Activated B cell treated with CpG ODN at 0.5 μM for 24 hours (primary cell): Measurements from ENCODE around the gene PADI1. TPM values are rescaled to one million over a fixed set of nuclear protein-coding genes. Genes with fewer than 3 reads are reported as not detected.

Experiments used
- ATAC-seq: fragments of 200-7000 bp; cut with Tn5 transposase; one replicate; pipeline ENCODE4 v1.10.0; 2021; ENCODE audit warnings: low read depth, mild to moderate bottlenecking, moderate library complexity
- CTCF ChIA-PET: fragments of 350-600 bp; sonication (Branson Sonifier 250); formaldehyde crosslinking; loops from one replicate; lab custom pipeline; 2021; ENCODE audit warnings: antibody characterized with exemption; lab: Charles Lee
- POLR2A ChIA-PET: fragments of 350-600 bp; sonication (Branson Sonifier 250); formaldehyde crosslinking; loops from one replicate; lab custom pipeline; 2021; ENCODE audit warnings: antibody characterized with exemption; lab: Charles Lee
- DNase-seq: peaks from one replicate; pipeline ENCODE4 v3.0.0; 2022
- H3K27ac Mint-ChIP-seq: one replicate; pipeline ENCODE4 v1.8.0; 2020; ENCODE audit warnings: mixed read lengths
- H3K27me3 Mint-ChIP-seq: one replicate; pipeline ENCODE4 v1.8.0; 2021; ENCODE audit warnings: mixed read lengths
- H3K36me3 Mint-ChIP-seq: one replicate; pipeline ENCODE4 v1.8.0; 2021; ENCODE audit warnings: low read depth, mixed read lengths
- H3K4me1 Mint-ChIP-seq: one replicate; pipeline ENCODE4 v1.8.0; 2021; ENCODE audit warnings: mixed read lengths
- H3K4me3 Mint-ChIP-seq: one replicate; pipeline ENCODE4 v1.8.0; 2020; ENCODE audit warnings: mild to moderate bottlenecking, mixed read lengths
- H3K9me3 Mint-ChIP-seq: one replicate; pipeline ENCODE4 v1.8.0; 2020; ENCODE audit warnings: mixed read lengths
- CTCF ChIP-seq: fragments of 200-600 bp; IDR thresholded peaks from one replicate; pipeline ENCODE4 v1.8.0; 2022; ENCODE audit warnings: antibody characterized with exemption, mild to moderate bottlenecking
- intact Hi-C: fragments of 100-400 bp; cut with micrococcal nuclease; formaldehyde crosslinking; loops from one replicate; pipeline ENCODE4 v1.15.1; 2024
- total RNA-seq: library from RNA; stranded (reverse); gene quantifications from 2 replicates; pipeline ENCODE4 v1.2.3, GENCODE V29; 2022

Gene PADI1
- total RNA-seq, 1 donor from 2014 or later = not detected

- TF ChIP-seq CTCF = no peak
- ATAC-seq = no peak
- POLR2A ChIA-PET = no interaction called here
- intact Hi-C loops = no loop called here
- H3K27ac Mint-ChIP-seq = no peak overlapping the region
- H3K4me1 Mint-ChIP-seq = peaks cover 8% of the 10 kb centered on the region
- CTCF ChIA-PET = no interaction called here
- no peak overlapping the region for H3K4me3 Mint-ChIP-seq
- H3K27me3 Mint-ChIP-seq = peaks cover 27% of the 10 kb centered on the region
- no peaks in the 10 kb centered on the region for H3K36me3 Mint-ChIP-seq
- no peaks in the 10 kb centered on the region for H3K9me3 Mint-ChIP-seq
- no peak for DNase-seq
Observed at GRCh38 chr1:17215545-17215890, 10.6 kb downstream of the PADI1 start.

- H3K4me3 Mint-ChIP-seq = no peak overlapping the region
- TF ChIP-seq CTCF = no peak
- intact Hi-C loops = no loop called here
- POLR2A ChIA-PET = no interaction called here
- H3K4me1 Mint-ChIP-seq = peaks cover 8% of the 10 kb centered on the region
- peak overlapping the region; percentile 50 for H3K27ac Mint-ChIP-seq
- H3K9me3 Mint-ChIP-seq = no peaks in the 10 kb centered on the region
- H3K36me3 Mint-ChIP-seq = no peaks in the 10 kb centered on the region
- CTCF ChIA-PET = no interaction called here
- H3K27me3 Mint-ChIP-seq = peaks cover 27% of the 10 kb centered on the region
- no peak for DNase-seq
- no peak for ATAC-seq
Observed at GRCh38 chr1:17216078-17216477, 11.2 kb downstream of the PADI1 start.

GRCh38 chr1:17217607-17218006 is 12.7 kb downstream of the PADI1 start:
- no peak for TF ChIP-seq CTCF

GRCh38 chr1:17218939-17219338 is 14.0 kb downstream of the PADI1 start:
- ATAC-seq (no peak), DNase-seq (no peak)
- ChIA-PET CTCF (no interaction called here), POLR2A (no interaction called here)
- Mint-ChIP-seq H3K27me3 (peaks cover 20% of the 10 kb centered on the region), H3K36me3 (no peaks in the 10 kb centered on the region), H3K27ac (no peak overlapping the region), H3K4me3 (no peak overlapping the region), H3K9me3 (no peaks in the 10 kb centered on the region), H3K4me1 (peaks cover 2% of the 10 kb centered on the region)
- intact Hi-C loops = no loop called here
- no peak for TF ChIP-seq CTCF

More at GRCh38 chr1:17217607-17218006, 12.7 kb downstream of the PADI1 start:
- Mint-ChIP-seq H3K36me3 (no peaks in the 10 kb centered on the region), H3K4me1 (peaks cover 6% of the 10 kb centered on the region), H3K27me3 (peaks cover 29% of the 10 kb centered on the region), H3K27ac (no peak overlapping the region), H3K9me3 (no peaks in the 10 kb centered on the region), H3K4me3 (no peak overlapping the region)
- ChIA-PET CTCF (no interaction called here), POLR2A (no interaction called here)
- intact Hi-C loops = no loop called here
- no peak for DNase-seq
- no peak for ATAC-seq

- H3K27ac Mint-ChIP-seq = no peak overlapping the region
- H3K27me3 Mint-ChIP-seq = peaks cover 14% of the 10 kb centered on the region
- POLR2A ChIA-PET = no interaction called here
Observed at GRCh38 chr1:17220287-17220686, 15.4 kb downstream of the PADI1 start.

More at GRCh38 chr1:17220287-17220686, 15.4 kb downstream of the PADI1 start:
- Mint-ChIP-seq H3K4me1 (peaks cover under 1% of the 10 kb centered on the region), H3K9me3 (no peaks in the 10 kb centered on the region), H3K4me3 (no peak overlapping the region), H3K36me3 (no peaks in the 10 kb centered on the region)
- CTCF ChIA-PET = no interaction called here
- intact Hi-C loops = no loop called here
- TF ChIP-seq CTCF = no peak
- no peak for DNase-seq
- ATAC-seq = no peak
